ENCODE results near the gene ZMYM4.

DNA sequence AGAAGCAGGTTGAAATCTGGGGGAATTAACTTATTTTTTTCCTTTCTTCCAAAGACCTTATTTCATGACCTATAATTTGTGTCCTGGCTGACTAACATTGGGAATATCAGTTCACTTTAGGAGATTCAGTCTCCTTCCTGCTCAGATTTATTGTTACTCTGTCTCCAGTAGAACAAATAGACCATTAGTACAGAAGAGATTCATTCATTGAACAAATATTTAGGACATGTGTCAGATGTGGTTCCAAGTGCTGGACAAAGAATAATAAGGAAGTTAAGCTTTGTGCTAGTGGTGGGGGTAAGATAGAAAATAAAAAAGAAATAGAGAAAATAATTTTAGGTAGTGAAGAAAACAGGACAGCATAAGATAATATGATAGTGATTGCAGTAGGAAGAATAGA, 20.3 kb downstream of the ZMYM4 start:
- TF ChIP-seq CTCF (IDR thresholded peaks at IDR 0.05; ENCODE audit: insufficient read depth, low read length) (no peak), REST (IDR thresholded peaks at IDR 0.05; ENCODE audit: insufficient replicate concordance, low read depth) (no peak), POLR2AphosphoS5 (IDR thresholded peaks at IDR 0.05; ENCODE audit: low read depth) (no peak), SPI1 (IDR thresholded peaks at IDR 0.05; ENCODE audit: borderline replicate concordance, low read depth) (no peak), GABPA (IDR thresholded peaks at IDR 0.05; ENCODE audit: low read depth) (no peak)
